WTC11 (cell line): Measurements from ENCODE around the gene KLHL10. TPM values are rescaled to one million over a fixed set of nuclear protein-coding genes. Genes with fewer than 3 reads are reported as not detected.
A peak's percentile ranks its signal among the peaks of the same experiment; 100 is the strongest.
"Not testable (repeated sequence)": the region's sequence is repeated elsewhere in the genome, so short reads cannot be mapped to it uniquely, and the experiment has no call there.

Source experiments
- ATAC-seq: fragments of 200-7000 bp; cut with Tn5 transposase; 2 replicates; pipeline ENCODE4 v1.10.0; 2021; ENCODE audit warnings: mild to moderate bottlenecking, moderate library complexity
- CTCF ChIA-PET: fragments of 300-600 bp; sonication (Branson Sonifier 250); formaldehyde crosslinking; loops from one replicate; lab custom pipeline; 2021; ENCODE audit warnings: antibody characterized with exemption; lab: Charles Lee
- POLR2A ChIA-PET: fragments of 350-600 bp; sonication (Branson Sonifier 250); formaldehyde crosslinking; loops from one replicate; lab custom pipeline; 2021; ENCODE audit warnings: antibody characterized with exemption; lab: Charles Lee
- DNase-seq: peaks from one replicate; pipeline ENCODE4 v3.0.0; 2021; ENCODE audit warnings: low spot score
- H3K27ac Mint-ChIP-seq: 2 replicates; pipeline ENCODE4 v1.8.0; 2021; ENCODE audit warnings: mixed read lengths
- H3K27me3 Mint-ChIP-seq: 2 replicates; pipeline ENCODE4 v1.8.0; 2021; ENCODE audit warnings: low read depth, mild to moderate bottlenecking, moderate library complexity, mixed read lengths
- H3K36me3 Mint-ChIP-seq: 2 replicates; pipeline ENCODE4 v1.8.0; 2021; ENCODE audit warnings: mixed read lengths
- H3K4me1 Mint-ChIP-seq: 2 replicates; pipeline ENCODE4 v1.8.0; 2022; ENCODE audit warnings: mixed read lengths
- H3K4me3 Mint-ChIP-seq: 2 replicates; pipeline ENCODE4 v1.8.0; 2021; ENCODE audit warnings: mild to moderate bottlenecking, moderate library complexity, mixed read lengths
- H3K9me3 Mint-ChIP-seq: 2 replicates; pipeline ENCODE4 v1.8.0; 2021; ENCODE audit warnings: mixed read lengths
- ATF1 ChIP-seq: sonication (generic); formaldehyde crosslinking; IDR thresholded peaks from 2 replicates; pipeline ENCODE4 v1.8.1; 2023; ENCODE audit warnings: mild to moderate bottlenecking, moderate library complexity, missing genetic modification reagents
- ELF4 ChIP-seq: sonication (generic); formaldehyde crosslinking; IDR thresholded peaks from 2 replicates; pipeline ENCODE4 v1.8.1; 2022; ENCODE audit warnings: low read depth, mild to moderate bottlenecking, moderate library complexity, missing genetic modification reagents
- EMX1 ChIP-seq: fragments of 250-450 bp; sonication (Bioruptor Pico); IDR thresholded peaks from 2 replicates; pipeline ENCODE4 v1.8.0; 2021; ENCODE audit warnings: mild to moderate bottlenecking
- ETV6 ChIP-seq: sonication (generic); formaldehyde crosslinking; IDR thresholded peaks from 2 replicates; pipeline ENCODE4 v1.8.1; 2022; ENCODE audit warnings: mild to moderate bottlenecking, missing genetic modification reagents
- HMGA2 ChIP-seq: fragments of 250-450 bp; sonication (Bioruptor Pico); IDR thresholded peaks from 2 replicates; pipeline ENCODE4 v1.4.0; 2021; ENCODE audit warnings: mild to moderate bottlenecking, moderate library complexity
- OVOL2 ChIP-seq: fragments of 250-450 bp; sonication (Bioruptor Pico); IDR thresholded peaks from 2 replicates; pipeline ENCODE4 v1.9.0; 2021; ENCODE audit warnings: mild to moderate bottlenecking, borderline replicate concordance
- PRRX2 ChIP-seq: fragments of 250-450 bp; sonication (Bioruptor Pico); IDR thresholded peaks from 2 replicates; pipeline ENCODE4 v1.8.0; 2021; ENCODE audit warnings: mild to moderate bottlenecking
- total RNA-seq: library from RNA; stranded (reverse); gene quantifications from 3 replicates; pipeline ENCODE4 v1.2.3, GENCODE V29; 2021
- TF ChIP-seq, protein P1 (sequence below): sonication (generic); formaldehyde crosslinking; IDR thresholded peaks from 2 replicates; pipeline ENCODE4 v1.8.1; 2023; ENCODE audit warnings: mild to moderate bottlenecking, missing genetic modification reagents, moderate library complexity
- TF ChIP-seq, protein P2 (sequence below): fragments of 250-450 bp; sonication (Bioruptor Pico); IDR thresholded peaks from 2 replicates; pipeline ENCODE4 v1.9.0; 2021; ENCODE audit warnings: moderate library complexity, mild to moderate bottlenecking, inconsistent platforms, borderline replicate concordance
- TF ChIP-seq, protein P3 (sequence below): sonication (generic); formaldehyde crosslinking; IDR thresholded peaks from 2 replicates; pipeline ENCODE4 v1.8.1; 2022; ENCODE audit warnings: low read depth, mild to moderate bottlenecking, moderate library complexity, missing genetic modification reagents, borderline replicate concordance
- TF ChIP-seq, protein P4 (sequence below): sonication (generic); formaldehyde crosslinking; IDR thresholded peaks from 2 replicates; pipeline ENCODE4 v1.8.1; 2023; ENCODE audit warnings: mild to moderate bottlenecking, missing genetic modification reagents
- TF ChIP-seq, protein P5 (sequence below): sonication (generic); formaldehyde crosslinking; IDR thresholded peaks from 2 replicates; pipeline ENCODE4 v1.8.1; 2023; ENCODE audit warnings: mild to moderate bottlenecking, moderate library complexity, missing genetic modification reagents
- TF ChIP-seq, protein P6 (sequence below): sonication (generic); formaldehyde crosslinking; IDR thresholded peaks from 2 replicates; pipeline ENCODE4 v1.8.1; 2023; ENCODE audit warnings: mild to moderate bottlenecking, missing genetic modification reagents, borderline replicate concordance

The KLHL10 gene
- total RNA-seq, 1 experiment from 2014 or later: 0.35 TPM

DNA sequence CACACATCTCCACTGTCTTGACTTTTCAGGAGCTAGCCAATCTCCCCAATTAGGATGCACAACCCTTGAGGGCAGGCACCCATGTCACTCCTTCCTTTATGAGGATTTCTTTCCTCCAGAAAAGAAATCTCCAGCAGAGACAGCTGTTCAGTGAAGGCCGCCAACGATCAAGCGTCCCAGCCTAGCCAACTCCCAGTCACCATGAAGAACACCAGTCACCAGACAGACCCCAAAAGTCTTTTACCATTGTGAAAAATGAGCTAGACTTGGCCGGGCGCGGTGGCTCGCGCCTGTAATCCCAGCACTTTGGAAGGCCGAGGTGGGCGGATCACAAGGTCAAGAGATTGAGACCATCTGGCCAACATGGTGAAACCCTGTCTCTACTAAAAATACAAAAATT, 7.7 kb upstream of the KLHL10 start:
- H3K27me3 Mint-ChIP-seq, POLR2A ChIA-PET, CTCF ChIA-PET, ATAC-seq, H3K9me3 Mint-ChIP-seq, H3K4me1 Mint-ChIP-seq, H3K4me3 Mint-ChIP-seq, DNase-seq, H3K27ac Mint-ChIP-seq: not testable (repeated sequence)
- peaks cover 58% of the 10 kb centered on the region for H3K36me3 Mint-ChIP-seq

DNA sequence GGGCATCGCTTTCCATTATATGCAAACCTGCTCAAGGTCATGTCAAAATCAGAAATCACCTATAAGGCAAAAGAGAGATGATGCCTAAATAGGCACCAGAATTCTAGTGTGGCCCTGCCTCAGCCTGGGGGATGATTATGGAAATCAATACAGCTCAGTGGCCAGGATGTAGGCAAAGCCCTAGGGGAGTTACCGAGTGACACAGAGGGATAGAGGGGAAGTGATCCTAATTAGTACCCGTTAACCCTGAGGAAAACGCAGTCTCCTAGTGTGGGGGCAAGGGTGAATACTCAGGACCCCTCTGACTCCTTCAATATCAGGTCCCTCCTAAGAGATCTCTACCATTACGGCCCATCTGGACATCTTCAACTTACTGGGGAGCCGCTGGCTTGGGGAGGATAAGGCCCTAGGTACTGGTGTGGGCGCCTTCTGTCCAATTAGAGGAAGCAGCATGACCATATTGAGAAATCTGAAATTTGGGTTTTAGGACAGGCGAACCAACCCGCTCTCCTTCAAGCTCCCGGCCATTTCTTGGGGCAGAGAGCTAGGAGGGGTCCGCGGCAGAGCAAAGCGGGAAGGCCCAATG, 2.3 kb upstream of the KLHL10 start:
- ChIA-PET POLR2A (interaction anchor here (0.6 to 1.2 kb wide), 3 partner anchors 8 to 49 kb away, joined by 3 to 7 read pairs (median 3); partner anchors contain the start of genes JUP and KLHL11), CTCF (interaction anchor here (1.0 to 1.9 kb wide), 7 partner anchors 24 to 139 kb away, joined by 3 to 10 read pairs (median 6); partner anchors contain the start of genes JUP and P3H4)
- DNase-seq (no peak), ATAC-seq (peak; percentile 43)
- peaks cover 14% of the 10 kb centered on the region for H3K27me3 Mint-ChIP-seq
- no peak overlapping the region for H3K27ac Mint-ChIP-seq
- TF ChIP-seq HMGA2 (CRISPR knock-in tag): no peak
- TF ChIP-seq, protein P1, sequence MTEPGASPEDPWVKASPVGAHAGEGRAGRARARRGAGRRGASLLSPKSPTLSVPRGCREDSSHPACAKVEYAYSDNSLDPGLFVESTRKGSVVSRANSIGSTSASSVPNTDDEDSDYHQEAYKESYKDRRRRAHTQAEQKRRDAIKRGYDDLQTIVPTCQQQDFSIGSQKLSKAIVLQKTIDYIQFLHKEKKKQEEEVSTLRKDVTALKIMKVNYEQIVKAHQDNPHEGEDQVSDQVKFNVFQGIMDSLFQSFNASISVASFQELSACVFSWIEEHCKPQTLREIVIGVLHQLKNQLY (CRISPR knock-in tag): no peak
- TF ChIP-seq ATF1 (CRISPR knock-in tag): no peak
- TF ChIP-seq, protein P2, sequence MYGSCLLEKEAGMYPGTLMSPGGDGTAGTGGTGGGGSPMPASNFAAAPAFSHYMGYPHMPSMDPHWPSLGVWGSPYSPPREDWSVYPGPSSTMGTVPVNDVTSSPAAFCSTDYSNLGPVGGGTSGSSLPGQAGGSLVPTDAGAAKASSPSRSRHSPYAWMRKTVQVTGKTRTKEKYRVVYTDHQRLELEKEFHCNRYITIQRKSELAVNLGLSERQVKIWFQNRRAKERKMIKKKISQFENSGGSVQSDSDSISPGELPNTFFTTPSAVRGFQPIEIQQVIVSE: no peak
- TF ChIP-seq, protein P3, sequence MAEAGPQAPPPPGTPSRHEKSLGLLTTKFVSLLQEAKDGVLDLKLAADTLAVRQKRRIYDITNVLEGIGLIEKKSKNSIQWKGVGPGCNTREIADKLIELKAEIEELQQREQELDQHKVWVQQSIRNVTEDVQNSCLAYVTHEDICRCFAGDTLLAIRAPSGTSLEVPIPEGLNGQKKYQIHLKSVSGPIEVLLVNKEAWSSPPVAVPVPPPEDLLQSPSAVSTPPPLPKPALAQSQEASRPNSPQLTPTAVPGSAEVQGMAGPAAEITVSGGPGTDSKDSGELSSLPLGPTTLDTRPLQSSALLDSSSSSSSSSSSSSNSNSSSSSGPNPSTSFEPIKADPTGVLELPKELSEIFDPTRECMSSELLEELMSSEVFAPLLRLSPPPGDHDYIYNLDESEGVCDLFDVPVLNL: no peak
- TF ChIP-seq OVOL2 (CRISPR knock-in tag): no peak
- no peak for TF ChIP-seq EMX1
- H3K4me1 Mint-ChIP-seq: peaks cover 9% of the 10 kb centered on the region
- no peaks in the 10 kb centered on the region for H3K9me3 Mint-ChIP-seq
- peak overlapping the region; percentile 81 for H3K4me3 Mint-ChIP-seq
- H3K36me3 Mint-ChIP-seq: peaks cover 28% of the 10 kb centered on the region

DNA sequence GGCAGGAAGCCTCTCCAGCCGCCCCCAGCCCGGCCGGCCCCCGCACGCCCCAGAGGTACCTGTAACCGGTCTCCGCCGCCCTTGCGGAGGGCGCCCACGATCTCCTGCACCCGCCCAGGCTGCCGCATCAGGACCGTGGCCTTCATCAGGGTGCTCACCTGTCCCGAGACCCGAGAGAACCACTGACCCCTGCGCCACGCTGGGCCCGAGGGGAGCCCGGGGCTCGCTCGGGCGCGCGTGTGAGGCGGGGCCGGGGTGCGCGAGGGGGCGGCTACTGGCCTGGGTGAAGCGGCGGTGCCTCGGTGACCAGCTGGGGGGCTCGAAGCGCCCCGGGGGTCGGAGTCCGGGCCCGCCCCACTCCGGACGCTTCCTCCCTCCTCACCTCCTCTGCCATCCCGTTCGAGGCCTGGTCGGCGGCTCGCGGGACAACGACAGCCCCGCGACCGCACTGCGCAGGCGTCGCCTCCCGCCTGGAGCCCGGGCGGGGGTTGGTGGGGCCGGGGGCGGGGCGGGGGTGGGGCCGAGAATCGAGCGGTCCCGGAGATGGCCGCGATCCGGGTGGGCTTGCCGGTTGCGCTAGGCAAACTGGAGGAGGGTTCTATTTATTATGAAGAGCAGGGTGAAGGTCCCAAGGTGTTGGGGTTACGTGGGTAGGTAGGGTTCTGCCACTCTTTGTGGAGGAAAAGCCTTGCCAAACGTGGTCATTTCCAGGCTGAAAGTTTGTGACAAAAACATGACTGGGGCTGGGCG, 1.6 kb upstream of the KLHL10 start, which contains the start of gene NT5C3B:
NT5C3B (minus strand) TSS at position 433 of the 750 bp plus-strand sequence; CDS start at position 394, 39 bp downstream.
- Mint-ChIP-seq H3K27ac (no peak within 1 kb of the TSS), H3K4me3 (peak within 1 kb of the TSS; percentile 81), H3K36me3 (peaks cover 22% of the 10 kb centered on the region)
- peak; percentile 60 for DNase-seq
- CTCF ChIA-PET: interaction anchor here (1.0 to 1.9 kb wide), 6 partner anchors 25 to 140 kb away, joined by 5 to 10 read pairs (median 6); partner anchors contain the start of genes JUP and P3H4
- TF ChIP-seq ETV6 (CRISPR knock-in tag): peak; percentile 49
- no peak for TF ChIP-seq ELF4
- TF ChIP-seq, protein P4, sequence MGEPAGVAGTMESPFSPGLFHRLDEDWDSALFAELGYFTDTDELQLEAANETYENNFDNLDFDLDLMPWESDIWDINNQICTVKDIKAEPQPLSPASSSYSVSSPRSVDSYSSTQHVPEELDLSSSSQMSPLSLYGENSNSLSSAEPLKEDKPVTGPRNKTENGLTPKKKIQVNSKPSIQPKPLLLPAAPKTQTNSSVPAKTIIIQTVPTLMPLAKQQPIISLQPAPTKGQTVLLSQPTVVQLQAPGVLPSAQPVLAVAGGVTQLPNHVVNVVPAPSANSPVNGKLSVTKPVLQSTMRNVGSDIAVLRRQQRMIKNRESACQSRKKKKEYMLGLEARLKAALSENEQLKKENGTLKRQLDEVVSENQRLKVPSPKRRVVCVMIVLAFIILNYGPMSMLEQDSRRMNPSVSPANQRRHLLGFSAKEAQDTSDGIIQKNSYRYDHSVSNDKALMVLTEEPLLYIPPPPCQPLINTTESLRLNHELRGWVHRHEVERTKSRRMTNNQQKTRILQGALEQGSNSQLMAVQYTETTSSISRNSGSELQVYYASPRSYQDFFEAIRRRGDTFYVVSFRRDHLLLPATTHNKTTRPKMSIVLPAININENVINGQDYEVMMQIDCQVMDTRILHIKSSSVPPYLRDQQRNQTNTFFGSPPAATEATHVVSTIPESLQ: no peak
- TF ChIP-seq, protein P5, sequence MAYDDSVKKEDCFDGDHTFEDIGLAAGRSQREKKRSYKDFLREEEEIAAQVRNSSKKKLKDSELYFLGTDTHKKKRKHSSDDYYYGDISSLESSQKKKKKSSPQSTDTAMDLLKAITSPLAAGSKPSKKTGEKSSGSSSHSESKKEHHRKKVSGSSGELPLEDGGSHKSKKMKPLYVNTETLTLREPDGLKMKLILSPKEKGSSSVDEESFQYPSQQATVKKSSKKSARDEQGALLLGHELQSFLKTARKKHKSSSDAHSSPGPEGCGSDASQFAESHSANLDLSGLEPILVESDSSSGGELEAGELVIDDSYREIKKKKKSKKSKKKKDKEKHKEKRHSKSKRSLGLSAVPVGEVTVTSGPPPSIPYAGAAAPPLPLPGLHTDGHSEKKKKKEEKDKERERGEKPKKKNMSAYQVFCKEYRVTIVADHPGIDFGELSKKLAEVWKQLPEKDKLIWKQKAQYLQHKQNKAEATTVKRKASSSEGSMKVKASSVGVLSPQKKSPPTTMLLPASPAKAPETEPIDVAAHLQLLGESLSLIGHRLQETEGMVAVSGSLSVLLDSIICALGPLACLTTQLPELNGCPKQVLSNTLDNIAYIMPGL (CRISPR knock-in tag): peak; percentile 66
- TF ChIP-seq PRRX2: no peak
- TF ChIP-seq, protein P6, sequence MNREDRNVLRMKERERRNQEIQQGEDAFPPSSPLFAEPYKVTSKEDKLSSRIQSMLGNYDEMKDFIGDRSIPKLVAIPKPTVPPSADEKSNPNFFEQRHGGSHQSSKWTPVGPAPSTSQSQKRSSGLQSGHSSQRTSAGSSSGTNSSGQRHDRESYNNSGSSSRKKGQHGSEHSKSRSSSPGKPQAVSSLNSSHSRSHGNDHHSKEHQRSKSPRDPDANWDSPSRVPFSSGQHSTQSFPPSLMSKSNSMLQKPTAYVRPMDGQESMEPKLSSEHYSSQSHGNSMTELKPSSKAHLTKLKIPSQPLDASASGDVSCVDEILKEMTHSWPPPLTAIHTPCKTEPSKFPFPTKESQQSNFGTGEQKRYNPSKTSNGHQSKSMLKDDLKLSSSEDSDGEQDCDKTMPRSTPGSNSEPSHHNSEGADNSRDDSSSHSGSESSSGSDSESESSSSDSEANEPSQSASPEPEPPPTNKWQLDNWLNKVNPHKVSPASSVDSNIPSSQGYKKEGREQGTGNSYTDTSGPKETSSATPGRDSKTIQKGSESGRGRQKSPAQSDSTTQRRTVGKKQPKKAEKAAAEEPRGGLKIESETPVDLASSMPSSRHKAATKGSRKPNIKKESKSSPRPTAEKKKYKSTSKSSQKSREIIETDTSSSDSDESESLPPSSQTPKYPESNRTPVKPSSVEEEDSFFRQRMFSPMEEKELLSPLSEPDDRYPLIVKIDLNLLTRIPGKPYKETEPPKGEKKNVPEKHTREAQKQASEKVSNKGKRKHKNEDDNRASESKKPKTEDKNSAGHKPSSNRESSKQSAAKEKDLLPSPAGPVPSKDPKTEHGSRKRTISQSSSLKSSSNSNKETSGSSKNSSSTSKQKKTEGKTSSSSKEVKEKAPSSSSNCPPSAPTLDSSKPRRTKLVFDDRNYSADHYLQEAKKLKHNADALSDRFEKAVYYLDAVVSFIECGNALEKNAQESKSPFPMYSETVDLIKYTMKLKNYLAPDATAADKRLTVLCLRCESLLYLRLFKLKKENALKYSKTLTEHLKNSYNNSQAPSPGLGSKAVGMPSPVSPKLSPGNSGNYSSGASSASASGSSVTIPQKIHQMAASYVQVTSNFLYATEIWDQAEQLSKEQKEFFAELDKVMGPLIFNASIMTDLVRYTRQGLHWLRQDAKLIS: 0 out of 2 replicates have a peak, but pooled peaks have one; percentile 40
- TF ChIP-seq, all 79 proteins: peak for 3
- Mint-ChIP-seq H3K9me3 (no peaks in the 10 kb centered on the region), H3K4me1 (peaks cover 9% of the 10 kb centered on the region), H3K27me3 (peaks cover 14% of the 10 kb centered on the region)
- POLR2A ChIA-PET: interaction anchor here (0.6 to 1.2 kb wide), 3 partner anchors 9 to 50 kb away, joined by 3 to 7 read pairs (median 3); partner anchors contain the start of genes JUP and KLHL11
- peak; percentile 84 for ATAC-seq
